Liver (tissue), 9 donors: ENCODE measurements around the gene DGKQ. TPM values are rescaled to one million over a fixed set of nuclear protein-coding genes. Genes with fewer than 3 reads are reported as not detected.

Source experiments
- DNase-seq: peaks from one replicate; pipeline ENCODE4 v3.0.0-alpha.2; 2017; ENCODE audit warnings: low spot score
- H3K27ac ChIP-seq, 2 donors: one replicate each; pipeline ENCODE4 v1.7.0; 2013; ENCODE audit warnings: inconsistent platforms in 2 of 2, low read length in 2 of 2, control low read depth in 1 of 2, low read depth in 1 of 2, mild to moderate bottlenecking in 1 of 2
- H3K27me3 ChIP-seq, 4 donors: one replicate each; pipeline versions ENCODE4 v1.6.1 to v1.7.0; 2013; ENCODE audit warnings: low read length in 3 of 4, inconsistent platforms in 1 of 4, mild to moderate bottlenecking in 1 of 4, moderate library complexity in 1 of 4; ENCODE audit not compliant: control insufficient read depth in 4 of 4, insufficient read depth in 4 of 4
- H3K36me3 ChIP-seq, 4 donors: one replicate each; pipeline versions ENCODE4 v1.6.1 to v1.7.0; 2013; ENCODE audit warnings: low read length in 3 of 4, mild to moderate bottlenecking in 3 of 4, low read depth in 1 of 4, moderate library complexity in 1 of 4; ENCODE audit not compliant: control insufficient read depth in 4 of 4, insufficient read depth in 3 of 4
- H3K4me1 ChIP-seq, 4 donors: one replicate each; pipeline versions ENCODE4 v1.6.1 to v1.7.0; 2013; ENCODE audit warnings: low read length in 3 of 4, mild to moderate bottlenecking in 3 of 4, moderate library complexity in 1 of 4; ENCODE audit not compliant: control insufficient read depth in 4 of 4, insufficient read depth in 4 of 4
- H3K4me3 ChIP-seq, 3 donors: one replicate each; pipeline versions ENCODE4 v1.6.1 to v1.7.0; 2013; ENCODE audit warnings: low read length in 3 of 3, control low read depth in 1 of 3, low read depth in 1 of 3, mild to moderate bottlenecking in 1 of 3
- H3K9ac ChIP-seq, 2 donors: one replicate each; pipeline ENCODE4 v1.7.0; 2013; ENCODE audit warnings: low read length in 2 of 2, mild to moderate bottlenecking in 2 of 2, moderate library complexity in 2 of 2, control low read depth in 1 of 2, low read depth in 1 of 2
- H3K9me3 ChIP-seq, 4 donors: one replicate each; pipeline versions ENCODE4 v1.6.1 to v1.7.0; 2013; ENCODE audit warnings: low read length in 3 of 4; ENCODE audit not compliant: control insufficient read depth in 4 of 4
- EGR1 ChIP-seq, 2 donors: IDR thresholded peaks; 2 replicates each; pipeline ENCODE4 v1.6.1; 2016 to 2018; ENCODE audit warnings: antibody characterized with exemption in 2 of 2, low read depth in 2 of 2
- FOXA1 ChIP-seq: IDR thresholded peaks from 2 replicates; pipeline ENCODE4 v1.6.1; 2016; ENCODE audit warnings: antibody characterized with exemption
- FOXA2 ChIP-seq: IDR thresholded peaks from 2 replicates; pipeline ENCODE4 v1.6.1; 2016; ENCODE audit warnings: antibody characterized with exemption
- GABPA ChIP-seq, 2 donors: IDR thresholded peaks in 1 of 2; conservative IDR thresholded peaks in 1 of 2; 2 replicates each; pipeline ENCODE4 v1.6.1; 2016; ENCODE audit warnings: antibody characterized with exemption in 2 of 2, mild to moderate bottlenecking in 1 of 2, moderate library complexity in 1 of 2
- HNF4A ChIP-seq, 2 donors: conservative IDR thresholded peaks; 2 replicates each; pipeline ENCODE4 v1.6.1; 2016; ENCODE audit warnings: antibody characterized with exemption in 2 of 2, mild to moderate bottlenecking in 2 of 2
- HNF4G ChIP-seq: IDR thresholded peaks from 2 replicates; pipeline ENCODE4 v1.6.1; 2016; ENCODE audit warnings: antibody characterized with exemption
- JUND ChIP-seq, 2 donors: IDR thresholded peaks; 2 replicates each; pipeline ENCODE4 v1.6.1; 2016; ENCODE audit warnings: antibody characterized with exemption in 2 of 2
- NR2F2 ChIP-seq: IDR thresholded peaks from 2 replicates; pipeline ENCODE4 v1.6.1; 2016; ENCODE audit warnings: antibody characterized with exemption
- RAD21 ChIP-seq, 2 donors: IDR thresholded peaks; 2 replicates each; pipeline ENCODE4 v1.6.1; 2016; ENCODE audit warnings: antibody characterized with exemption in 2 of 2, mild to moderate bottlenecking in 2 of 2
- RXRA ChIP-seq, 2 donors: IDR thresholded peaks; 2 replicates each; pipeline ENCODE4 v1.6.1; 2017 to 2018; ENCODE audit warnings: antibody characterized with exemption in 2 of 2, mild to moderate bottlenecking in 1 of 2
- SP1 ChIP-seq: IDR thresholded peaks from 2 replicates; pipeline ENCODE4 v1.6.1; 2018; ENCODE audit warnings: antibody characterized with exemption, mild to moderate bottlenecking
- TAF1 ChIP-seq: conservative IDR thresholded peaks from 2 replicates; pipeline ENCODE4 v1.6.1; 2016; ENCODE audit warnings: antibody characterized with exemption, mild to moderate bottlenecking
- YY1 ChIP-seq: IDR thresholded peaks from 2 replicates; pipeline ENCODE4 v1.6.1; 2016; ENCODE audit warnings: antibody characterized with exemption, mild to moderate bottlenecking
- WGBS: extraction: QIAGEN DNeasy Blood & Tissue Kit; methylation state at CpG from one replicate; pipeline ENCODE4 v1.1.7; 2013; 5-methylcytosine and 5-hydroxymethylcytosine counted together
- polyA plus RNA-seq, 2 donors: library from polyadenylated mRNA; stranded (reverse) in 1 of 2; unstranded in 1 of 2; fragments of 200-250 nt in 1 of 2; fragments of >200 nt in 1 of 2; fragmentation: Nextera tagmentation in 1 of 2; extraction: Ambion mirVana in 1 of 2; gene quantifications; one replicate each; pipeline versions ENCODE4 v1.2.1 to v1.2.3, GENCODE V29; 2013 to 2015
- total RNA-seq, 2 donors: library from RNA; depleted of rRNA; stranded (reverse); fragments of >200 nt; gene quantifications; one replicate each; pipeline ENCODE4 v1.2.3, GENCODE V29; 2014
- TF ChIP-seq, protein P1 (sequence below): IDR thresholded peaks from 2 replicates; pipeline ENCODE4 v1.6.1; 2016; ENCODE audit warnings: antibody characterized with exemption
- TF ChIP-seq, protein P2 (sequence below): IDR thresholded peaks from 2 replicates; pipeline ENCODE4 v1.6.1; 2016; ENCODE audit warnings: antibody characterized with exemption
- TF ChIP-seq, protein P3 (sequence below): IDR thresholded peaks from 2 replicates; pipeline ENCODE4 v1.6.1; 2016; ENCODE audit warnings: antibody characterized with exemption
- TF ChIP-seq, protein P4 (sequence below): IDR thresholded peaks from 2 replicates; pipeline ENCODE4 v1.6.1; 2016; ENCODE audit warnings: antibody characterized with exemption, mild to moderate bottlenecking
- donor health status: healthy.
- donor health status: healthy.
- donor health status: healthy.
- donor health status: healthy.
- donor health status: healthy.

The DGKQ gene
- total and polyA plus RNA-seq, 4 donors: 1.5 to 8.8 (median 3.6) TPM

DNA sequence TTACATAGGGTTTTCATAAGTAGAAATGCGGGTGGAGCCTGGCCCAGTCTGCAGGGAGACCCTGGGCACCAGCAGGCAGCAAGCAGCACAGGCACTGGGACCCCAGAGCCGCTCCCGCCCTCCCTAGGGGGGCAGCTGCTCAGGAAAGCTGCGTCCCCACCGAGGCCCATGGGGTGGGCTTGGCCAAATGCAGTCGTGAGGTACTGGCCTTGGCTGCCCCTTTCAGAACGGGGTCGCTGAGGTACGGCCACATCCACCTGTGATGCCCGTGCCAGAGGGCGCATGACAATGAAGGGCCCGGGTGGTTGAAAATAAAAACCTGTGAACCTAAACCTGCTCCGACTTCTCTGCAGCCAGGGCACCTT lies 24.5 kb downstream of the DGKQ start (continued):
- TF ChIP-seq SP1 (no peak), JUND (IDR thresholded peaks at IDR 0.05) (no peak), NR2F2 (no peak), YY1 (no peak)
- TF ChIP-seq, protein P1, sequence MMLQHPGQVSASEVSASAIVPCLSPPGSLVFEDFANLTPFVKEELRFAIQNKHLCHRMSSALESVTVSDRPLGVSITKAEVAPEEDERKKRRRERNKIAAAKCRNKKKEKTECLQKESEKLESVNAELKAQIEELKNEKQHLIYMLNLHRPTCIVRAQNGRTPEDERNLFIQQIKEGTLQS: no peak
- TF ChIP-seq, protein P2, sequence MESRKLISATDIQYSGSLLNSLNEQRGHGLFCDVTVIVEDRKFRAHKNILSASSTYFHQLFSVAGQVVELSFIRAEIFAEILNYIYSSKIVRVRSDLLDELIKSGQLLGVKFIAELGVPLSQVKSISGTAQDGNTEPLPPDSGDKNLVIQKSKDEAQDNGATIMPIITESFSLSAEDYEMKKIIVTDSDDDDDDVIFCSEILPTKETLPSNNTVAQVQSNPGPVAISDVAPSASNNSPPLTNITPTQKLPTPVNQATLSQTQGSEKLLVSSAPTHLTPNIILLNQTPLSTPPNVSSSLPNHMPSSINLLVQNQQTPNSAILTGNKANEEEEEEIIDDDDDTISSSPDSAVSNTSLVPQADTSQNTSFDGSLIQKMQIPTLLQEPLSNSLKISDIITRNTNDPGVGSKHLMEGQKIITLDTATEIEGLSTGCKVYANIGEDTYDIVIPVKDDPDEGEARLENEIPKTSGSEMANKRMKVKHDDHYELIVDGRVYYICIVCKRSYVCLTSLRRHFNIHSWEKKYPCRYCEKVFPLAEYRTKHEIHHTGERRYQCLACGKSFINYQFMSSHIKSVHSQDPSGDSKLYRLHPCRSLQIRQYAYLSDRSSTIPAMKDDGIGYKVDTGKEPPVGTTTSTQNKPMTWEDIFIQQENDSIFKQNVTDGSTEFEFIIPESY: no peak

DNA sequence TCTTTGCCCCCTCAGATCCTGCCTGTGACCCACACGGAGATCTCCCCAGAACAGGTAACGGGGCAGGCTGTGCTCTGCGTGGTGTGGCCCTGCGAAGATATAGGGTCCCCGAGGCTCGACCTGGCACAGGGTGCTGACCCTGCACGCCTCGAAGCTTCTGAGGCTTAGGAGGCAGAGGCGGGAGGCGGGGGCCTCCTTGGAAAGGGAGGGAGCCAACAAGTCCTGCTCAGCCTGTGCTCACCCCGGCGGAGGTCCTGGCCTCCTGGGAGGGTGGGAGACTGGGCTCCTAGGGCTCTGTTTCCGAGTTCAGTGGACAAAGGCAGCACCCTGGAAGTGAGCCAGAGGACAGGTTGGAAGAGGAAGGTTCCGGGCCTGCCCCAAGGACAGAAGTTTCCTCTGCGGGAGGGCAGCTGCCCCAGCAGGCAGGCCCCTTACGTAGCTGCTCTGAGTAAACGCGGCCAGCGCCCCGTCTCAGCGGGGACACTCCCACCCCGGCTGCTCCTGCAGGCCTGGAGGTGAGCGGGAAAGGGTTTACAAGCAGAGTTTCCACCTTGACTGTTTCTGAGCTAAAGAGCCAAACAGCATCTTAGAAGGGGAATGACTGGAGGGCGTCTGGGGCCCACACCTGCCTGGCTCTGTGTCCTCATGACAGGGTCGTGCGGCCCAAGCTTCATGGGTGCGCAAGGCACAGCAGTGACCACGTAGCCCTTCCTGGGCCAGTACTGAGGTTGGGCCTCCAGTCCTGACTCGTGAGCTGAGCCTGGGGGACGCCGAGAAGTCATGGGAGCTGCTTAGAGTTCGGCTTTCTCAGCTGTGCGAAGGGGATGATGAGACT lies 25.1 kb downstream of the DGKQ start:
- Histone ChIP-seq H3K4me1 (peaks cover 0 to 1% (median 0%) of the 10 kb centered on the region in 4 donors), H3K36me3 (peaks cover 0 to 3% (median under 1%) of the 10 kb centered on the region in 4 donors), H3K27ac (no peak overlapping the region), H3K9ac (no peak overlapping the region), H3K4me3 (no peak overlapping the region), H3K27me3 (no peaks in the 10 kb centered on the region), H3K9me3 (no peaks in the 10 kb centered on the region)
- TF ChIP-seq FOXA1: no peak
- TF ChIP-seq RXRA (IDR thresholded peaks at IDR 0.05): no peak
- no peak for TF ChIP-seq FOXA2
- no peak for TF ChIP-seq HNF4G
- TF ChIP-seq, protein P1: no peak
- no peak for TF ChIP-seq YY1
- no peak for TF ChIP-seq GABPA (IDR thresholded peaks at IDR 0.05 in 1 of 2, conservative IDR thresholded peaks at IDR 0.05 in 1 of 2)
- TF ChIP-seq HNF4A (conservative IDR thresholded peaks at IDR 0.05): no peak
- no peak for TF ChIP-seq RAD21 (IDR thresholded peaks at IDR 0.05)
- TF ChIP-seq TAF1: no peak
- TF ChIP-seq, protein P3, sequence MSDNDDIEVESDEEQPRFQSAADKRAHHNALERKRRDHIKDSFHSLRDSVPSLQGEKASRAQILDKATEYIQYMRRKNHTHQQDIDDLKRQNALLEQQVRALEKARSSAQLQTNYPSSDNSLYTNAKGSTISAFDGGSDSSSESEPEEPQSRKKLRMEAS: no peak
- no peak for TF ChIP-seq EGR1 (IDR thresholded peaks at IDR 0.05; ENCODE audit: low read depth in 2 of 2)
- TF ChIP-seq JUND (IDR thresholded peaks at IDR 0.05): no peak
- TF ChIP-seq, protein P4, sequence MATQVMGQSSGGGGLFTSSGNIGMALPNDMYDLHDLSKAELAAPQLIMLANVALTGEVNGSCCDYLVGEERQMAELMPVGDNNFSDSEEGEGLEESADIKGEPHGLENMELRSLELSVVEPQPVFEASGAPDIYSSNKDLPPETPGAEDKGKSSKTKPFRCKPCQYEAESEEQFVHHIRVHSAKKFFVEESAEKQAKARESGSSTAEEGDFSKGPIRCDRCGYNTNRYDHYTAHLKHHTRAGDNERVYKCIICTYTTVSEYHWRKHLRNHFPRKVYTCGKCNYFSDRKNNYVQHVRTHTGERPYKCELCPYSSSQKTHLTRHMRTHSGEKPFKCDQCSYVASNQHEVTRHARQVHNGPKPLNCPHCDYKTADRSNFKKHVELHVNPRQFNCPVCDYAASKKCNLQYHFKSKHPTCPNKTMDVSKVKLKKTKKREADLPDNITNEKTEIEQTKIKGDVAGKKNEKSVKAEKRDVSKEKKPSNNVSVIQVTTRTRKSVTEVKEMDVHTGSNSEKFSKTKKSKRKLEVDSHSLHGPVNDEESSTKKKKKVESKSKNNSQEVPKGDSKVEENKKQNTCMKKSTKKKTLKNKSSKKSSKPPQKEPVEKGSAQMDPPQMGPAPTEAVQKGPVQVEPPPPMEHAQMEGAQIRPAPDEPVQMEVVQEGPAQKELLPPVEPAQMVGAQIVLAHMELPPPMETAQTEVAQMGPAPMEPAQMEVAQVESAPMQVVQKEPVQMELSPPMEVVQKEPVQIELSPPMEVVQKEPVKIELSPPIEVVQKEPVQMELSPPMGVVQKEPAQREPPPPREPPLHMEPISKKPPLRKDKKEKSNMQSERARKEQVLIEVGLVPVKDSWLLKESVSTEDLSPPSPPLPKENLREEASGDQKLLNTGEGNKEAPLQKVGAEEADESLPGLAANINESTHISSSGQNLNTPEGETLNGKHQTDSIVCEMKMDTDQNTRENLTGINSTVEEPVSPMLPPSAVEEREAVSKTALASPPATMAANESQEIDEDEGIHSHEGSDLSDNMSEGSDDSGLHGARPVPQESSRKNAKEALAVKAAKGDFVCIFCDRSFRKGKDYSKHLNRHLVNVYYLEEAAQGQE: no peak
- no peak for TF ChIP-seq SP1
- no peak for DNase-seq
- WGBS: 87% methylated on average over 33 of the region's 33 CpGs
